Measurements from ENCODE around the gene BMP5. TPM values are rescaled to one million over a fixed set of nuclear protein-coding genes. Genes with fewer than 3 reads are reported as not detected.

The BMP5 gene
- total RNA-seq, 1 donor from 2014 or later = 0.50 TPM

- H3K36me3 Mint-ChIP-seq (ENCODE audit: low read depth, unreplicated experiment) = no peaks in the 10 kb centered on the region
- H3K27me3 Mint-ChIP-seq (ENCODE audit: low read depth, unreplicated experiment) = no peaks in the 10 kb centered on the region
- no peak overlapping the region for H3K9ac ChIP-seq (ENCODE audit: low read length)
- TF ChIP-seq EZH2 (IDR thresholded peaks at IDR 0.05; ENCODE audit: insufficient read depth, low read length) (no peak), CTCF (IDR thresholded peaks at IDR 0.05; ENCODE audit: insufficient read depth, low read depth, low read length) (no peak)
- peaks cover 3% of the 10 kb centered on the region for H3K4me1 Mint-ChIP-seq (ENCODE audit: low read depth, unreplicated experiment)
- H4K20me1 ChIP-seq (ENCODE audit: insufficient read depth, low read length) = no peaks in the 10 kb centered on the region
- H3K4me2 ChIP-seq (ENCODE audit: low read length) = peak overlapping the region; percentile 9
- no peak overlapping the region for H3K4me3 Mint-ChIP-seq (ENCODE audit: unreplicated experiment)
- FAIRE-seq (no peak), DNase-seq (ENCODE audit: low read depth) (peak; percentile 75)
- H3K36me3 ChIP-seq (ENCODE audit: insufficient read depth, low read length) = no peaks in the 10 kb centered on the region
- H3K9me3 ChIP-seq (ENCODE audit: insufficient read depth, low read depth, low read length) = no peaks in the 10 kb centered on the region
- no peaks in the 10 kb centered on the region for H3K4me1 ChIP-seq (ENCODE audit: insufficient read depth, low read length)
- no peak overlapping the region for H3K4me3 ChIP-seq (ENCODE audit: insufficient read depth, low read depth, low read length)
- H2AFZ ChIP-seq (ENCODE audit: low read depth, low read length) = no peak overlapping the region
- H3K27ac ChIP-seq (ENCODE audit: low read depth, low read length) = peak overlapping the region; percentile 59
- H3K27ac Mint-ChIP-seq (ENCODE audit: unreplicated experiment) = no peak overlapping the region
- H3K9me3 Mint-ChIP-seq (ENCODE audit: unreplicated experiment) = peaks cover 3% of the 10 kb centered on the region
- no peaks in the 10 kb centered on the region for H3K79me2 ChIP-seq (ENCODE audit: insufficient read depth, low read length)
- H3K27me3 ChIP-seq (ENCODE audit: insufficient read depth, low read length) = no peaks in the 10 kb centered on the region
These were observed 81.1 kb downstream of the BMP5 start for GRCh38 chr6:55794136-55794812.

GRCh38 chr6:55785273-55785672 lies 90.1 kb downstream of the BMP5 start:
- H3K4me3 ChIP-seq (ENCODE audit: insufficient read depth, low read depth, low read length) = no peak overlapping the region
- no peaks in the 10 kb centered on the region for H3K9me3 ChIP-seq (ENCODE audit: insufficient read depth, low read depth, low read length)
- no peaks in the 10 kb centered on the region for H3K9me3 Mint-ChIP-seq (ENCODE audit: unreplicated experiment)
- H2AFZ ChIP-seq (ENCODE audit: low read depth, low read length) = no peak overlapping the region
- no peaks in the 10 kb centered on the region for H3K27me3 ChIP-seq (ENCODE audit: insufficient read depth, low read length)
- H3K4me3 Mint-ChIP-seq (ENCODE audit: unreplicated experiment) = no peak overlapping the region
- no peaks in the 10 kb centered on the region for H4K20me1 ChIP-seq (ENCODE audit: insufficient read depth, low read length)
- H3K27me3 Mint-ChIP-seq (ENCODE audit: low read depth, unreplicated experiment) = no peaks in the 10 kb centered on the region
- H3K36me3 Mint-ChIP-seq (ENCODE audit: low read depth, unreplicated experiment) = no peaks in the 10 kb centered on the region
- H3K79me2 ChIP-seq (ENCODE audit: insufficient read depth, low read length) = no peaks in the 10 kb centered on the region
- TF ChIP-seq EZH2 (IDR thresholded peaks at IDR 0.05; ENCODE audit: insufficient read depth, low read length) = no peak
- no peak for TF ChIP-seq CTCF (IDR thresholded peaks at IDR 0.05; ENCODE audit: insufficient read depth, low read depth, low read length)
- no peak overlapping the region for H3K27ac ChIP-seq (ENCODE audit: low read depth, low read length)
- H3K27ac Mint-ChIP-seq (ENCODE audit: unreplicated experiment) = no peak overlapping the region
- H3K4me1 ChIP-seq (ENCODE audit: insufficient read depth, low read length) = no peaks in the 10 kb centered on the region
- no peak overlapping the region for H3K4me2 ChIP-seq (ENCODE audit: low read length)
- no peaks in the 10 kb centered on the region for H3K36me3 ChIP-seq (ENCODE audit: insufficient read depth, low read length)
- DNase-seq (ENCODE audit: low read depth) = no peak
- no peak overlapping the region for H3K9ac ChIP-seq (ENCODE audit: low read length)
- FAIRE-seq = no peak
- no peaks in the 10 kb centered on the region for H3K4me1 Mint-ChIP-seq (ENCODE audit: low read depth, unreplicated experiment)

GRCh38 chr6:55782275-55782674 lies 93.1 kb downstream of the BMP5 start:
- no peak overlapping the region for H3K27ac Mint-ChIP-seq (ENCODE audit: unreplicated experiment)
- DNase-seq (ENCODE audit: low read depth) (no peak), FAIRE-seq (no peak)
- H3K36me3 Mint-ChIP-seq (ENCODE audit: low read depth, unreplicated experiment) = no peaks in the 10 kb centered on the region
- Histone ChIP-seq H3K79me2 (ENCODE audit: insufficient read depth, low read length) (no peaks in the 10 kb centered on the region), H3K36me3 (ENCODE audit: insufficient read depth, low read length) (no peaks in the 10 kb centered on the region), H2AFZ (ENCODE audit: low read depth, low read length) (no peak overlapping the region), H4K20me1 (ENCODE audit: insufficient read depth, low read length) (no peaks in the 10 kb centered on the region), H3K27ac (ENCODE audit: low read depth, low read length) (no peak overlapping the region), H3K4me3 (ENCODE audit: insufficient read depth, low read depth, low read length) (no peak overlapping the region), H3K27me3 (ENCODE audit: insufficient read depth, low read length) (no peaks in the 10 kb centered on the region), H3K9ac (ENCODE audit: low read length) (no peak overlapping the region), H3K4me1 (ENCODE audit: insufficient read depth, low read length) (no peaks in the 10 kb centered on the region), H3K9me3 (ENCODE audit: insufficient read depth, low read depth, low read length) (no peaks in the 10 kb centered on the region), H3K4me2 (ENCODE audit: low read length) (no peak overlapping the region)
- H3K4me3 Mint-ChIP-seq (ENCODE audit: unreplicated experiment) = no peak overlapping the region
- no peaks in the 10 kb centered on the region for H3K4me1 Mint-ChIP-seq (ENCODE audit: low read depth, unreplicated experiment)
- H3K27me3 Mint-ChIP-seq (ENCODE audit: low read depth, unreplicated experiment) = no peaks in the 10 kb centered on the region
- no peaks in the 10 kb centered on the region for H3K9me3 Mint-ChIP-seq (ENCODE audit: unreplicated experiment)
- no peak for TF ChIP-seq EZH2 (IDR thresholded peaks at IDR 0.05; ENCODE audit: insufficient read depth, low read length)
- no peak for TF ChIP-seq CTCF (IDR thresholded peaks at IDR 0.05; ENCODE audit: insufficient read depth, low read depth, low read length)
